Measurements from ENCODE around the gene SLX9.

Gene SLX9

DNA sequence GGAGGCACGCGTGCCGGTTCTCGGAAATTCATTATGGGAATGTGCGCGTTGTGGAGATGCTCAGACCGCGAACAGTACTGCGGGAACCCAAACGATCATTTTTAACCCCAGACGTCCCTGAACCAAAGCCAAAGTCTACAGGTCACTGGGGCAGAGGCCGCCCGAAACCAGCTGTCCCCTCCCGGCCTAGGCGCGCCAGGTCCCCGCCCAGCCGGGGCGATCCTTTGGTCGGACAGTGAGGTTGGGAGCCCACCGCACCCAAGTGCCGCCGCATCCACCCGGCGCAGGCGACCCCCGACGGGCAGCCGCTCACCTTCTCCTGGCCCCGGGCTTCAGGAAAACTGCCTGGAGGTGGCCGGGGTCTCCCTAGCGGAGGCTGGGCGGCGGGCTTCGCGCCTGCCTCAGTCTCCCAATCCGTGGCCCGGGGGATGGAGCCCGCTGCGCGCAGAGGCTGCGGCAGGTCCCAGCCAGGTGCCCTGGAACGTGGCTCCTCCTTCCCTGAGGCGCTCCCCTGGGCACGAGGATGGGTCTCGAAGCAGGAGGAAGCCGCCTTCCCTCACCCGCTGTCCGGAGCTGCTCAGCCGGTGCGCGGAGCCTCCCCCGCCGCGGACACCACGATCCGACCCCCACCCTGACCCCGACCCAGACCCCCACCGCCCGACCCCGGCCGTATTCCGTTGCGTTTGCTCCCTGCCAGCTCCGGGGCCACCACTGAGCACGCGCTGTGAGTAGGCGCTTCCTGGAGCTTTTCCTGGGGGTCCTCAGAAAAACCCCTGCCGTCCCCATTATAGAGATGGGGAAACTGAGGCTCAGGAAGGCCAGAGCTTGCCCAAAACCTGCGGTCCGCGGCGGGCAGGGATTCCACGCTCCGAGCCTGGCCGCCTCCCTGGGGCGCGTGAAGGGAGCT lies 8.1 kb upstream of the SLX9 start:
- no peak for DNase-seq

DNA sequence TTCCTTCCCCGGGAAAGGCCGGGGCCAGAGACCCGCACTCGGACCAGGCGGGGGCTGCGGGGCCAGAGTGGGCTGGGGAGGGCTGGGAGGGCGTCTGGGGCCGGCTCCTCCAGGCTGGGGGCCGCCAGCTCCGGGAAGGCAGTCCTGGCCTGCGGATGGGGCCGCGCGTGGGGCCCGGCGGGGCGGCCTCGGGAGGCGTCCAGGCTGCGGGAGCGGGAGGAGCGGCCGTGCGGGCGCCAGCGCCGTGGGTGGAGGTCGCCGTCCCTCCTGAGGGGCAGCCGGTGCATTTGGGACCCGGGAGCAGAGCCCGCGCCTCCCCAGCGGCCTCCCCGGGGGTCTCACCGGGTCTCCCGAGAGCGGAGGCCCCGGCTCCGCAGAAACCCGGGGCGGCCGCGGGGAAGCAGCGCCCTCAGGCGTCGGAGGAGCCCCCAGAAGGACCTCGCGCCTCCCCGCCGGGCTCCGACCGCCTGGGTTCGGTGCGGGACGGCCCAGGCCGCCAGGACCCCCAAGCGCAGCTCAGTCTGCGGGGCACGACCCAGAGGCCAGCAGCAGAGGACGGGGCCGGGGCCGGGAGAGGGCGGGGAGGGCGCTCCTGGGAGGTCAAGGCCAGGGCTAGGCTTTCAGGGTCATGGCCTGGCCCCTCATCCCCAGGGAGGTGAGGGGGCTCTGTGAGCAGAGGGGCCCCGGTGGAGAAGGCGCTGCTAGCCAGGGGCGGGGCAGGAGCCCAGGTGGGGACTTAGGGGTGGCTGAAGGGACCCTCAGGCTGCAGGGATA lies 7.2 kb upstream of the SLX9 start:
- DNase-seq: peak; percentile 72

DNA sequence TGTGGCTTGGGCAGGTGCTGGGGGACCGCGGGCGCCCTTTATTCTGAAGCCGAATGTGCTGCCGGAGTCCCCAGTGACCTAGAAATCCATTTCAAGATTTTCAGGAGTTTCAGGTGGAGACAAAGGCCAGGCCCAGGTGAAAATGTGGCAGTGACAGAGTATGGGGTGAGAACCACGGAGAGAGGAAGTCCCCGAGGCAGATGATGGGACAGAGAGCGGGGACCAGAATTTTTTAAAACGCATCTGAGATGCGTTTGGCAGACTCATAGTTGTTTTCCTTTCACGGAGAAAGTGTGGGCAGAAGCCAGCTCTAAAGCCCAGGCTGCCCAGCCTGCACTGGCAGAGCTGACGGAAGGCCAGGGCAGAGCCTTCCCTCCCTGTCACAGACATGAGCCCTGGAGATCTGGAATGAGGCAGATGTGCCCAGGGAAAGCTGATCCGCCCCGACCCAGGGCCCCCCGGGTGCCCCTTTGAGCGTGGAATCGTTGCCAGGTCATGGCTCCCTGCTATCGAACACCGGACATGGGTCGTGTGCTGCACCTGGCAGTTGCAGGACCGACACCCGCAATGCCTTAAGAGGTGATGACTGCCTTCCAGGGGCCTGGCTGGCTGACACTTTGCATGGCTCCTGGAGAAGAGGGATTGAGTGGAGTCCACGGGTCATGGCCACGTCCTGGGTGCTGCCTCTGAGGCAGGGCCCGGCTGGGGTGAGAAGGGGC lies 6.5 kb upstream of the SLX9 start:
- no peak for DNase-seq

DNA sequence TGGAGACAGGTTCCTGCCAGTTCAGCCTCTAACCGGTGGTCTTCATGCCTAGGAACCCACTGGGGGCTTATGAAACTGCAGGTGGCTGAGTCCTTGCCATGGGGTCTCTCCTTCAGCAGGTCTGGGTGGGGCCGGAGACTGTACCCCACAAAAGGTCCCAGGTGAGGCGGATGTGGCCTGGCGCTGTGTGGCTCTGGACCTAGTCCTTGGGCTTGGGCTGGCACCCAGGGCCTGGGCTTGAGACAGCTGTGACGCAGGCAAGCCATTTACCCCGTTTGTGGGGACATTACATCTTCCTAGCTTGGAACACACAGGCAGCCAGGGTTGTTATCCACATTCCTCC lies 5.9 kb upstream of the SLX9 start:
- DNase-seq: no peak

DNA sequence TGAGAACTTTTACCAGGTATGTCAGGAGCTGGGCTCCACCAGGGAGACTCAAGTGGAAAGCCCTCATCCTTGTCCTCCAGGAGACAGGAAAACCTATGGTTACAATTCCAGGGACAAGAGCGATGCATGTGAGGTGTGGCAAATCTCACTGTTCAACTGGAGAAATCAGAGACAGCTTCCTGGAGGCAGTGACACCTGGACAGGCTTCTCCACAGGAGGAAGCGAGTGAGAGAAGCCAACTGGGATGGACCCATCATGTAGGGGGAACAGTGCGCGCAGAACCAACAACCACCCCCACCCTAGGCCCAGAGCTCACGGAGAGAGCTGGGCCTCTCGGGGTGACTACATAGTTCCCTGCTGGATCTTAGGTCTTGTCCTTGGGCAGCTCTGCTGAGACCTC lies 5.6 kb upstream of the SLX9 start:
- DNase-seq: no peak

DNA sequence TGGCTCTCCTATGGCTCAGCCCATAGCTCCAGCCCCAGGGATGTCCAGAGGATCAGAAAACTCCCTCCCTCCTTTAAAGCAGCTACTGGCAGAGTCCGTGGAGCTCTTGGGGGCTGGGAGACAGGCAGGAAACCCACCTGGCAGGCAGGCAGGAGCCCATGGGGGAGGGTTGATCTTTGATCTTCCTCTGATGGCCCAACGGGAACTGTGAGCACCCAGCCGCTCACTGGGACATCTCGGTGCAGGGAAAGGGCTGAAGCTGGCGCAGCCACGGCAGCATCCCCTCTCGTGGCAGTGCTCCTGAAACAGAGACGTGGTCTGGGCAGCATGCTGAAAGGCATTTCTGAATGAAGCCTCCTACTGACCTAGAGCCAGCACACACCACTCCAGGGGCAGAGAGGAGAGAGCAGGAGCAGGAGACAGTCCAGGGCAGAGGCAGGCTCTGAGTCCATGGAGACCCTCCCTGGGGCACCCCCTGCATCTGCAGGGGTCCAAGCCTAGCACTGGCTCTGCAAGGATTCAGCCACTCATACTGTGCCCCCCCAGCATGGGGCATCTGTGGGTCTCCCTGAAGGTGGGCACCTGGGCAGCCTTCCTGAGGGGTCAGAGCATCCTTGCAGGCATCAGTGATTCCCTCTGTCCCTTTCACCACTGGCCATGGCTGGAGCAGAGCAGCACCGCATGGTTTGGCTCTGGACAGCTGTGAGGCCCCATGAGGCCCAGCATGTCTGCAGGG lies 4.9 kb upstream of the SLX9 start:
- no peak for DNase-seq

DNA sequence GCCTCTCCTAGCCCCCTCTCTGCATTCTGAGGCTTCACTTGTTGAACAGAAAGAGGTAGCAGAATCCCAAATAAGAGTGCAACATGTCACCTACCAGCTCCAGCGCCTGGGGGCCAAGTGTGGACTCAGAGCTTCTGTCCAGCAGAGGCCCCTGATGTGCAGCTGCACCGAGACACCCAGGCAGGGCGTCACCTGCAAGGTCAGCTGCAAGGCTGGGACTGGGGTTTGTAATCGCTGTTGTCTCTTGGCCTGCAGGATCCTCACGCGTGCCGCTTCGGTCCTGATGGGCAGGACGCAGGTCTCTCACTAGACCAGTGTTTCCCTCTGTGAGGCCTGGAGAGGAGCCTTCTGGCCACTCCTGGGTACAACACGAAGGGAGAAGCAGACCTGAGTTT lies 4.3 kb upstream of the SLX9 start:
- DNase-seq: no peak

DNA sequence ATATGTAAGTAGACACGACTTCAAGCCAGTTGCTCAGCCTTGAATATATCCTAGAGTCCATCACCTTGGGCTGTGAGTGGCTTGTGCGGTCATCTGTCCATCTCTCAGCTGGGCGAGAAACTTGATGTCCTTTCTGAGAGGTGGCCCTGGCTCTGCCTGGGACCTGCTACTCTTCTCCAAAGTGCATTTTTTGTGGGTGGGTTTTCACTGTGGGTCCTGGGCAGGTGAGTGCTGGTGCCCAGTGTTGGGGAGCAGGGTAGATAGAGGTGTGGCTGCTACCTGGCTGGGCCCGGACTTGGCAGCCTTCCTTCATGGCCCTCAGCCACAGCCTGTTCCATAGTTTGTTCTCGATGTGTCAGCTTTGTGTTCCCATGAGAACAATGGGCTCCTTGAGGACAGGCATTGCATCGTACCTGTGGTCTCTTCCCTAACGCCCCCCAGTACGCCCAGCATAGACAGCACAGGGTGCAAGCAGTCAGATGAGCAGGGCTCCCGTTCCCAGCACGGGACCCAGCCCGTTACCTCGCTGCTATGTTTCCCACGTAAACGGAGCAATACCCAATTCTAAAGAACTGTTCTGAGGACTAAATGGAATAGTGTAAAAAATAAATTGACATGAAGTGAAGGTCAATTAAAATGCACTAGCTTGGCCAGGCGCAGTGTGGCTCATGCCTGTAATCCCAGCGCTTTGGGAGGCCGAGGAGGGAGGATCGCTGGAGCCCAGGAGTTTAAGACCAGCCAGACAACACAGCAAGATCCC lies 877 bp upstream of the SLX9 start:
- DNase-seq: no peak

DNA sequence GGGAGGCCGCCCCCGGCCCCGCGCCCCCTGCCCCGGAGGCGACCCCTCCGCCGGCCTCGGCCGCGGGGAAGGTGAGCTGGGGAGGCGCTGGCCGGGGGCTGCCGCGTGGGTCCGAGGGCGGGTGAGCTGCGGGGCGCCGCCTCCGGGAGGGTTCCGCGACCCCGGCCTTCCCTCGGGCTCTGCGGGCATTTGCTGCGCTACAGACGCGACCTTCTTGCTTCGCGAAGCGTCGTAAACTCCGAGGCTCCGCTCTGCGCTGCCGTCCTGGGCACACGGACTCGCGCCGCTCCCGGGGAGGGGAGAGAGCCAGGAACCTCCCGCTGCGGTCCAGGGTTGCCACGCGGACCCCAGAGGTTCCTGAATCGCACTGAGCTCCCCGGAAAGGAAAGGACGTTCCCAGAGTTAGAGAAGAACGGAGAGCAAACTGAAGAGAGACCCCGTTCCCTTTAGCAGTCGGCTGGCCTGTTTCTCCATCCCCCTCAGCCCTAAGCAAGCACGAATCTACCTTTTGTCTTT lies 345 bp downstream of the SLX9 start:
- peak; percentile 54 for DNase-seq

DNA sequence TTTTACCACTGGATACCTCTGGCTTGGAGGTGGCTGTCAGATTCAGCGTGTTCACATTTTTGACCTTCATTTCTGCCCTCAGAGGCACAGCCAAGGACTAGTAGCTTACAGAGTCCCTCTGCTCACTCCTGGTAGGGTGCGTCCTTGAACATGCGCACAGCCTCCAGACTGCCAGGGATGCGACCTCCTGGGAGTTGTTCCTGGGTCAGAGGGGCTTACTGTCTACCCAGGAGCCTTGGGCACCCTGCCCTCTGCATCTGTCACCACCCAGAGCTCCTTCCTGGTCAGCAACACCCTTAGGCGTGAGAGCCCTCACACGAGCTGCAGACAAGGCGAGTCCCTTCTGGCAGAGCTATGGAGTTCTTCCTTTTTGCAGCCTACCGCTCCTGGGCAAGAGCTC lies 1.7 kb downstream of the SLX9 start:
- DNase-seq: no peak

DNA sequence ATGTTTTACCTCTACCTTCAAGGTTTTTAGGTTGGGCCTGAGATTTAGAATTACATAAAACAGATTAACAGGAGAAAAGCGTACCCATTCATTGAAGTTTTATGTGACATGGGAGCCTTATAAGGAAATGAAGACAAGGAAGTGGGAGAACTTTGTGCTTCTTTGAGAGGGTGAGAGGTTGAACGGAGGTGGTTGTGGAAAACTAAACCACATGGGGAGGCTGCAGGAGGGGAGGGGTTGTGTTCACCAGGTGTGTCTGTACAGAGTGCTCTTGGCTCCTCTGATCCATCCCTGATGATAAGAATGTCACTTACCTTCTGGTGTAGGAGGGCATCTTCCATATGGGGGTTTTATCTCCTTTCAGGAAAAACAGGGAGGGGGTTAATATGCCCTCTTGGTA lies 2.7 kb downstream of the SLX9 start:
- DNase-seq: no peak

DNA sequence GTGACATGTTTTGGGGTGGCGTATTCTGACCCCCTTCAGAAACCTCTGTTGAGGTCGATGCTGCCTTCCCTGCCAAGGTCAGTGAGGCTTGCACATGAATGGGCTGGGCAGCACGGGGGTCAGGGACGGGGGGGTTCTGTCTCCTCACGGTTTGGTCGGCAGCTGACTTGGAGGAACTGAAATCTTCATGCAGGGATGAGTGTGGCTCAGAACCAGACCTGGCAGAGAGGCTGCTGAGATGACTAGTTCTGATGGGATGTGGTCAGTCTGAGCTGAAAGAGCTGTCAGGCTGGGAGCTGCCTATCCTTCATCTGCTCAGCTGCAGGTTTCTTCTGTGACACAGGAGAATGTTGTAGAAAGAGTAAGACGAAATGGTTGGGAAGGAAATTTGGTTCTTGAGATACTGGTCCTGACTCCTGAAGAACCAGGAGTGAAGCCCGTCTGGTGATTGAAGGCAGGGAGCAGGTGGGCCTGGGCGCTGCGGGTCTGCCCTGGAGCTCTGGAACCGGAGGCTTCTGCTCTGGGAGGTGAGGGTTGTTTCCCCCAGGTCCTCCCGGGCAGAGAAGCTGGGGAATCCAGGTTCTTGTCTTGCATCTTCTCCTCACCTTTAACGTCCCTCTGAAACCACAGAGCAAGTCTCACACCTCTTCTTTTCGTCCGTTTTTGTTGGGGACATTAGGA lies 3.3 kb downstream of the SLX9 start:
- no peak for DNase-seq

DNA sequence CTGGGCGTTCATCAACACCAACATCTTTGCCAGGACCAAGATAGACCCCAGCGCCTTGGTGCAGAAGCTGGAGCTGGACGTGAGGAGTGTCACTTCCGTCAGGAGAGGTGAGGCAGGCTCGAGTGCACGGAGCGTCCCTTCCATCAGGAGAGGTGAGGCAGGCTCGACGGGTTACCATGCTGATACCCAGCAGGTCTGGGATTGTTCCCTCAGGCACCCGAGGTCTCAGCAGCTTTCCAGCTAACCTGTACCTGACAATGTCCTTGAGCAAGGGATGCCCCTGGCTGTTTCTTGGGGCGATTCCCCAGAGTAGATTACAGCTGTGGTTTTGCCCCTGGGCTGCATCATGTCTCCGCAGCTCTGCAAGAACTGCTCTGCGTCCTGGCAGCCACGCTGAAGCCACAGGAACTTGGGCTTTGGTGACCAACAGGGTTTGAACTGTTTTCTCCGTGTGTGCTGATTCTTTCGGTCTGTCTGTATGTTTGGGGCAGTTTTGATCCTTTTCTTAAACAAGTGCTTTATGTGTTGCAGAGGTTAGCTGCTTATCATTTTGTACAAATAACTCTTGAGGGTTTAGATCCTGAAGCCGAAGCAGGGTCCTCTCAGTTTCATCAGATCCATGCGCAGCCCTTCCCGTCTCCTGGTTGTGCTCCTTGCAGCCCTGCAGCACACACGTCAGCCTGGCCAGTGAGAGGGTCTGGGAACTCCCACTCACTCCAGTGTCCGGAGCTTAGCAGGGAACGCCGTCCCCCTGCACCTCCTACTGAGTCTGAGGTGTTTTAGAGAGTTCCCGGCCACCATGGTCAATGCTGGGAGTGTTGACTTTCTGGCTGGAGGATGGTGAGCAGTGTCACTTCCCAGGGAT lies 4.1 kb downstream of the SLX9 start:
- DNase-seq: no peak

DNA sequence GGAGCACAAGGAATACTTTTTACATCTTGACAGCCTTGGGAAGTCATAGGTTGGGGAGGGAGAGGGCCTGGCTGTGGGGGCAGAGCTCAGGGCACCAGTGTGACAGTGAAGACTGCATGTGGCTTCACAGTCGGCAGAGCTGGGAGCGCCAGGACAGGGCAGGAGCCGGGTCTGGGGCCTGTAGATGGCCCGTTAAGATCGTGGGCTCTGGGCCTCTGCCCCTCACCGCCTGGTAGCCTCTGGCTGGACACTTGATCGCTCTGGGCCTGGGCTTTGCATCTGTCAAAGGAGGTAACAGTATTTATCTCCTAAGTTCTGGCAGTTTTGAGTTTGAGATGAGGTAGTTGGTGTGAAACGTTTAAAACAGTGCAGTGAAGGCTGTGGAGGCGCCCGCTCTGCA lies 4.8 kb downstream of the SLX9 start:
- no peak for DNase-seq

DNA sequence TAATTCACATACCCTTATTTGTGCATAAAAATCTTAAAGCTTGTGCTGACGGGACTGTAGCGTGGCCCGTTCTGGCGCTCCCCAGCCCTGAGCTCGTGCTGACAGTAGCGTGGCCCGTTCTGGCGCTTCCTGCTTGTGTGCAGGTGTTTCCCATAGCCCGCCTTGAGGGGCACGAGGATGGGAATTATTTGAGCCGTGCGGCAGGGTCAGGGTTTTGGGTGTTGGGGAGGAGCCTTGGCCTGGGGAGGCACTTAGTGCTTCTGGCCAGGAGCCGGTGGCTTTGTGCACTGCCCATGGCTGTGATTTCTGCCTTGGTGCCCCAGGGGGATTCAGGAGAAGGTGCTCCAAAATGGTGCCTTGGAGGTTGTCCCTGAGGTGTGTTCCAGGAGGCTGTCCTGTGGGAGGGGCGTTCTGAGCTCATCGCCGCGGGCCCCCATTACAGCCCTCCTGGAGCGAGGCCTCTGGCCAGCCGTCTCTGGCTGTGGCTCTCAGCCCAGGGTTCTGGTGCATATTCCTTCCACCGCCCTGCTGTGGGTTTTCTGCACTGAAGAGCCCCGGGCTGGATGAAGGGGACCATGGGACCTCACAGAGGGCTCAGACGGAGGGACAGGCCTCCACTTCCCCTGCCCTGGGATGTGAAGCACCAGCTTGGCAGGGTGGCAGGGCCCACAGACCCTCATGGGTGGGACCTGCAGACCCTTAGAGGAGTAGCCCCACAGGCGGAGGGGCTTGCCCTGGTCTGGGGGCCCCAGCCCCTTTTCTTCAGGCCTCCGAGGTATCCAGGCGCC lies 6.6 kb downstream of the SLX9 start:
- DNase-seq: no peak

DNA sequence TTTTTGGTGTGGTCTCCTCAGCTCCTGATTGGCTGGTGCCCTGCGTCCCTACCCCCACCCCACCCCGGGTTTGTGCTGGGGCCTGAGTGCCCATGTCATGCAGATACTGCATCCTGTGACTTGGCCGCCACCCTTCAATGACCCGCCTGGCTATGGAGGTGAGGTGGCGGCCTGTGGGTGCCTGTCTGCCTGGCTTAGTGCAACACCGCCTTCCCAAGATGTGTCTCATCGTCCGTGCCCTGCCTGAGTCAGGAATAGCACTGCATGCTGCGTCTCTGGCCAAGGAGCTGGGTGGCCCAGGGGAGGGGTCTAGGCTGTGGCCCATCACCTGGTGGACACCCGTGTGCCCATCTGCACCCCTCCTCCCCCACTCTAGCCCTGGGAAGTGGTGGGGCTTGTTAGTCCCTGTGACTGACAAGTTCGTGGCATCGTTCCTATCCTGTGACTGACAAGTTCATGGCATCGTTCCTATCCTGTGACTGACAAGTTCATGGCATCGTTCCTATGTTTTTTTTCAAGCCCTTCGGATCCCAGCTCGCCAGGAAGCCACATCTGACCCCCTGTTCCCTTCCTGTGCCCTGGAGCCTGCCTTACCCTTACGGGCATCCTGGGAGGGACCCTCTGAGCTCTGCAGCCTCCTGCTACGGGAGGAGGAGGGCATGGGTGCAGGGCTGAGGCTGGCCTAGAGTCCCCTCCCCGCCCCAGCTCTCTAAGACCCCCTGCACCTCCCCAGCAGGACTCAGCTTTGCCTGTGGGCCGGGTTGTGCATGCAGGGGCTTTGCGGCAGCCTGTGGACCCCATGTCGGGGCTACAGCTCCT lies 7.5 kb downstream of the SLX9 start:
- no peak for DNase-seq

DNA sequence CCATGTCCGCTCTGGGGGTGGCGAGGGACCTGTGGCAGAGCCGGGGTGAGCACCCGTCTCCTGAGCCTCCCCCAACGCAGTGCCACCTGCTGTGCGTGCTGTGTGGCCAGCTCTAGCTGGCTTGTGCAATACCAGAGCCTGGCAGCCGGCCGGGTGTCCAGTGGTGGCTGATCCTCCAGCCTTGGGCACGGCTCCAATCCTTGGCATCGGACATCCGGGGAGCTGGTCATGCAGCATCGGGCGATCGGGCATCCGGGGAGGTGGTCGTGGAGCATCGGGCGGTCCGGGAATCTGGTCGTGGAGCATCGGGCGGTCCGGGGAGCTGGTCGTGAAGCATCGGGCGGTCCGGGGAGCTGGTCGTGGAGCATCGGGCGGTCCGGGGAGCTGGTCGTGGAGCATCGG lies 8.1 kb downstream of the SLX9 start:
- no peak for DNase-seq

DNA sequence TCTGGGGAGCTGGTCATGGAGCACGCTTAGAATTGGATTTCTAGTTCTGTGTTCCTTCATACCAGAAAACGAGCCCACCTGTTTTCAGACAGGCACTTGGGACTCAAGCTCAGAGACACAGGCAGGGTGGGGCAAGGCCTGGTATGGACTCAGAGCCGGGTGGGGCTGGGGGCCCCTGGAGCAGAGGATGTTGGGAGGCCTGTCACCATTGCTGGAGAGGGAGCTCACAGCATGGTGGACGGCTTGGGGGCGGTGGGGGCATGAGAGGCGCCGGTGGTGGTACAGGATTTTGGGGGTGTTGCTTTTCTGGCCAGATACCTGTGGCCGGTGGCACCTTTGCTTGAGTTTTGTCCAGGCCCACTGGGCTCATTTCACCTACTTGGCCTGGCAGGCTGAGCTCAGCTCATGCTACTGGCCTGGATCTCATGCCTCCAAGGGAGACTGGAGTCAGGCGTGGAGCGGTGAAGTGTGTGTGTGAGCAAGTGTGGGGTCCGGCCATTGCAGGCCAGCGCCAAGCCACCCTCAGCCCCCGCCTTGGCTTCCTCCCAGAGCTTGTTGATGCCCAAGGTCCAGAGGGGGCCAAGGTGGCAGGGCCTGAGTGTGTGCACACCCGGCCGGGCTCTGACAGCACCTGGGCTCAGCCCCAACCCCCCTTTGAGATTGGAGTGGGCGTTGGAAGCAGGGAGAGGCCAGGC lies 8.7 kb downstream of the SLX9 start:
- DNase-seq: no peak
